Measurements from ENCODE around the gene TRIP11.
A peak's percentile ranks its signal among the peaks of the same experiment; 100 is the strongest.

Gene TRIP11

GRCh38 chr14:91927800-91928199 is 112.1 kb downstream of the TRIP11 start:
- Histone ChIP-seq H3K9me3 (ENCODE audit: control insufficient read depth, low read length) (no peaks in the 10 kb centered on the region), H3K4me1 (ENCODE audit: control insufficient read depth, insufficient read depth, low read length) (peaks cover 71% of the 10 kb centered on the region), H3K4me3 (ENCODE audit: low read length) (no peak overlapping the region), H3K36me3 (ENCODE audit: control insufficient read depth, insufficient read depth, low read length, severe bottlenecking) (peaks cover 40% of the 10 kb centered on the region), H3K27me3 (replicated peaks; ENCODE audit: control insufficient read depth, insufficient read depth, low read length) (no peaks in the 10 kb centered on the region), H3K9ac (ENCODE audit: low read length) (no peak overlapping the region)
- DNase-seq (ENCODE audit: low read depth), result no peak

- DNase-seq (ENCODE audit: low read depth), result no peak
- no peaks in the 10 kb centered on the region for H3K27me3 ChIP-seq (replicated peaks; ENCODE audit: control insufficient read depth, insufficient read depth, low read length)
- no peak overlapping the region for H3K9ac ChIP-seq (ENCODE audit: low read length)
- H3K4me3 ChIP-seq (ENCODE audit: low read length), result no peak overlapping the region
- H3K4me1 ChIP-seq (ENCODE audit: control insufficient read depth, insufficient read depth, low read length), result peaks cover 71% of the 10 kb centered on the region
- peaks cover 34% of the 10 kb centered on the region for H3K36me3 ChIP-seq (ENCODE audit: control insufficient read depth, insufficient read depth, low read length, severe bottlenecking)
- no peaks in the 10 kb centered on the region for H3K9me3 ChIP-seq (ENCODE audit: control insufficient read depth, low read length)
These were observed 112.7 kb downstream of the TRIP11 start for GRCh38 chr14:91927191-91927590.

GRCh38 chr14:91926131-91926890 is 113.5 kb downstream of the TRIP11 start:
- H3K36me3 ChIP-seq (ENCODE audit: control insufficient read depth, insufficient read depth, low read length, severe bottlenecking), result peaks cover 32% of the 10 kb centered on the region
- H3K9ac ChIP-seq (ENCODE audit: low read length), result no peak overlapping the region
- no peaks in the 10 kb centered on the region for H3K9me3 ChIP-seq (ENCODE audit: control insufficient read depth, low read length)
- no peaks in the 10 kb centered on the region for H3K27me3 ChIP-seq (replicated peaks; ENCODE audit: control insufficient read depth, insufficient read depth, low read length)
- DNase-seq (ENCODE audit: low read depth), result no peak
- no peak overlapping the region for H3K4me3 ChIP-seq (ENCODE audit: low read length)
- H3K4me1 ChIP-seq (ENCODE audit: control insufficient read depth, insufficient read depth, low read length), result peaks cover 68% of the 10 kb centered on the region

- H3K9ac ChIP-seq (ENCODE audit: low read length), result no peak overlapping the region
- peaks cover 29% of the 10 kb centered on the region for H3K36me3 ChIP-seq (ENCODE audit: control insufficient read depth, insufficient read depth, low read length, severe bottlenecking)
- no peak overlapping the region for H3K4me3 ChIP-seq (ENCODE audit: low read length)
- H3K27me3 ChIP-seq (replicated peaks; ENCODE audit: control insufficient read depth, insufficient read depth, low read length), result no peaks in the 10 kb centered on the region
- DNase-seq (ENCODE audit: low read depth), result no peak
- H3K4me1 ChIP-seq (ENCODE audit: control insufficient read depth, insufficient read depth, low read length), result peaks cover 69% of the 10 kb centered on the region
- no peaks in the 10 kb centered on the region for H3K9me3 ChIP-seq (ENCODE audit: control insufficient read depth, low read length)
These were observed 114.1 kb downstream of the TRIP11 start for GRCh38 chr14:91925727-91926121.

- no peak for DNase-seq (ENCODE audit: low read depth)
- Histone ChIP-seq H3K4me1 (ENCODE audit: control insufficient read depth, insufficient read depth, low read length) (peaks cover 72% of the 10 kb centered on the region), H3K27me3 (replicated peaks; ENCODE audit: control insufficient read depth, insufficient read depth, low read length) (no peaks in the 10 kb centered on the region), H3K4me3 (ENCODE audit: low read length) (no peak overlapping the region), H3K9ac (ENCODE audit: low read length) (no peak overlapping the region), H3K36me3 (ENCODE audit: control insufficient read depth, insufficient read depth, low read length, severe bottlenecking) (peaks cover 24% of the 10 kb centered on the region), H3K9me3 (ENCODE audit: control insufficient read depth, low read length) (no peaks in the 10 kb centered on the region)
These were observed 114.7 kb downstream of the TRIP11 start for GRCh38 chr14:91925001-91925726.

- Histone ChIP-seq H3K9me3 (ENCODE audit: control insufficient read depth, low read length) (no peaks in the 10 kb centered on the region), H3K9ac (ENCODE audit: low read length) (no peak overlapping the region), H3K27me3 (replicated peaks; ENCODE audit: control insufficient read depth, insufficient read depth, low read length) (no peaks in the 10 kb centered on the region), H3K4me3 (ENCODE audit: low read length) (no peak overlapping the region), H3K4me1 (ENCODE audit: control insufficient read depth, insufficient read depth, low read length) (peaks cover 79% of the 10 kb centered on the region), H3K36me3 (ENCODE audit: control insufficient read depth, insufficient read depth, low read length, severe bottlenecking) (peaks cover 8% of the 10 kb centered on the region)
- no peak for DNase-seq (ENCODE audit: low read depth)
These were observed 119.3 kb downstream of the TRIP11 start for GRCh38 chr14:91920526-91920925.

GRCh38 chr14:91919814-91920213 is 120.0 kb downstream of the TRIP11 start:
- peaks cover 72% of the 10 kb centered on the region for H3K4me1 ChIP-seq (ENCODE audit: control insufficient read depth, insufficient read depth, low read length)
- no peaks in the 10 kb centered on the region for H3K27me3 ChIP-seq (replicated peaks; ENCODE audit: control insufficient read depth, insufficient read depth, low read length)
- H3K9me3 ChIP-seq (ENCODE audit: control insufficient read depth, low read length), result no peaks in the 10 kb centered on the region
- peak overlapping the region; percentile 58 for H3K9ac ChIP-seq (ENCODE audit: low read length)
- no peak for DNase-seq (ENCODE audit: low read depth)
- H3K4me3 ChIP-seq (ENCODE audit: low read length), result peak overlapping the region; percentile 49
- peaks cover 8% of the 10 kb centered on the region for H3K36me3 ChIP-seq (ENCODE audit: control insufficient read depth, insufficient read depth, low read length, severe bottlenecking)

- Histone ChIP-seq H3K4me3 (ENCODE audit: low read length) (no peak overlapping the region), H3K36me3 (ENCODE audit: control insufficient read depth, insufficient read depth, low read length, severe bottlenecking) (peaks cover 5% of the 10 kb centered on the region), H3K9me3 (ENCODE audit: control insufficient read depth, low read length) (no peaks in the 10 kb centered on the region), H3K27me3 (replicated peaks; ENCODE audit: control insufficient read depth, insufficient read depth, low read length) (no peaks in the 10 kb centered on the region), H3K9ac (ENCODE audit: low read length) (peak overlapping the region; percentile 10), H3K4me1 (ENCODE audit: control insufficient read depth, insufficient read depth, low read length) (peaks cover 64% of the 10 kb centered on the region)
- no peak for DNase-seq (ENCODE audit: low read depth)
These were observed 121.5 kb downstream of the TRIP11 start for GRCh38 chr14:91918186-91918883.

Measured in adipocyte (in vitro differentiated cells).